HG03039 (cell line): ENCODE data around the gene KCNH8.

ENCODE experiments used
- ATAC-seq: cut with Tn5 transposase; IDR thresholded peaks from one replicate; pipeline ENCODE4 v1.9.1; 2021; ENCODE audit warnings: mild to moderate bottlenecking, moderate library complexity; ENCODE audit not compliant: unreplicated experiment

The KCNH8 gene

GRCh38 chr3:19576343-19576742 is 428.0 kb downstream of the KCNH8 start:
- no peak for ATAC-seq
